MCF 10A (cell line): ENCODE measurements around the gene FAHD1. TPM values are rescaled to one million over a fixed set of nuclear protein-coding genes. Genes with fewer than 3 reads are reported as not detected.

Experiments used
- BruUV-seq: library from RNA; stranded (reverse); fragments of 400-500 nt; replicated peaks from 2 replicates; lab custom pipeline; 2021; lab: Mats Ljungman, UMichigan
- CTCF ChIA-PET: fragments of 300-600 bp; sonication (Branson Sonifier 250); formaldehyde crosslinking; extraction: SDS; loops from one replicate; lab custom pipeline; 2021; ENCODE audit warnings: antibody characterized with exemption, inconsistent platforms; lab: Yijun Ruan, JAX
- POLR2A ChIA-PET: fragments of 300-600, 350-650 bp; sonication (Branson Sonifier 250); formaldehyde crosslinking; extraction: SDS; loops from one replicate; lab custom pipeline; 2020; ENCODE audit warnings: antibody characterized with exemption, inconsistent platforms; lab: Yijun Ruan, JAX
- DNase-seq: peaks from one replicate; pipeline ENCODE4 v3.0.0-alpha.2; 2018; ENCODE audit not compliant: unreplicated experiment
- H3K27ac Mint-ChIP-seq: one replicate; pipeline ENCODE4 v1.8.0; 2022; ENCODE audit warnings: mild to moderate bottlenecking, low read depth, mixed read lengths; ENCODE audit not compliant: unreplicated experiment
- H3K27me3 Mint-ChIP-seq: one replicate; pipeline ENCODE4 v1.8.0; 2022; ENCODE audit warnings: mixed read lengths; ENCODE audit not compliant: insufficient read depth, unreplicated experiment
- H3K36me3 Mint-ChIP-seq: one replicate; pipeline ENCODE4 v1.8.0; 2022; ENCODE audit warnings: mild to moderate bottlenecking, moderate library complexity, mixed read lengths; ENCODE audit not compliant: insufficient read depth, unreplicated experiment
- H3K4me1 Mint-ChIP-seq: one replicate; pipeline ENCODE4 v1.8.0; 2022; ENCODE audit warnings: mixed read lengths; ENCODE audit not compliant: insufficient read depth, unreplicated experiment
- H3K4me3 Mint-ChIP-seq: one replicate; pipeline ENCODE4 v1.8.0; 2022; ENCODE audit warnings: mild to moderate bottlenecking, moderate library complexity, mixed read lengths; ENCODE audit not compliant: unreplicated experiment
- H3K9me3 Mint-ChIP-seq: one replicate; pipeline ENCODE4 v1.8.0; 2022; ENCODE audit warnings: mixed read lengths; ENCODE audit not compliant: unreplicated experiment
- intact Hi-C: fragments of 100-400 bp; cut with micrococcal nuclease; formaldehyde crosslinking; loops from 2 replicates; pipeline ENCODE4 v1.14.1; 2022
- total RNA-seq: library from RNA; stranded (reverse); gene quantifications from 2 replicates; pipeline ENCODE4 v1.2.3, GENCODE V29; 2022
- TF ChIP-seq, protein P1 (sequence below): fragments of 200-600 bp; IDR thresholded peaks from one replicate; pipeline ENCODE4 v1.8.0; 2022; ENCODE audit warnings: antibody characterized with exemption, mild to moderate bottlenecking; ENCODE audit not compliant: unreplicated experiment

FAHD1 gene
- total RNA-seq, 1 experiment from 2014 or later, result 21.4 TPM

DNA sequence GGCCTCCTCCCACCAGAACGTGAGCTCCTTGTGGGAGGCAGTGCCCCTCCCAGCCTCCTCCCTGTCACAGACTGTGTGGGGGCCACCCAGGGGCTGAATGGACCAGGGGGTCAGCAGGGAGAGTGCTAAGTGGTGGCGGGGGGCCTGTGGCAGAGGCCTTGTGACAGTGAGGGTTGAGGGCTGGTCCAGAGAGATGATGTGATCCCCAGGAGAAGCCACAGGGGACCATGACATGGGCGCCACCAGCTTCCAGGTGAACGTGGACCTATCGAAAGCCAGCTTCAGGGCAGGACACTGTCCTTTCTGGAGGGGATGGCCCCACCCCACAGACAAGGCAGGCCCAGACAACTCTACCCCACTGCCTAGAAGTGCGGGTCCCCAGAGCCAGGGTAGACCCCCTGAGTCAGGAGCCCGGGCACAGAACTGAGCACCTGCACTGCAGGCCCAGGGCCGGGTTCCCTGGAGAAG, 47.7 kb upstream of the FAHD1 start:
- Mint-ChIP-seq H3K27ac (no peak overlapping the region), H3K4me3 (no peak overlapping the region), H3K36me3 (peaks cover 65% of the 10 kb centered on the region), H3K9me3 (no peaks in the 10 kb centered on the region), H3K27me3 (no peaks in the 10 kb centered on the region), H3K4me1 (peaks cover 4% of the 10 kb centered on the region)
- no peak for DNase-seq
- ChIA-PET POLR2A (interaction anchor here (0.6 to 6.1 kb wide), 4 partner anchors 8 to 375 kb away, joined by 3 to 137 read pairs (median 4); partner anchors contain the start of genes EME2, MRPS34 and NME3), CTCF (interaction anchor here (1.1 to 1.3 kb wide), 2 partner anchors 34 to 72 kb away, joined by 3 read pairs; no protein-coding TSS in a partner anchor)
- no TSS peak for BruUV-seq
- TF ChIP-seq, protein P1, sequence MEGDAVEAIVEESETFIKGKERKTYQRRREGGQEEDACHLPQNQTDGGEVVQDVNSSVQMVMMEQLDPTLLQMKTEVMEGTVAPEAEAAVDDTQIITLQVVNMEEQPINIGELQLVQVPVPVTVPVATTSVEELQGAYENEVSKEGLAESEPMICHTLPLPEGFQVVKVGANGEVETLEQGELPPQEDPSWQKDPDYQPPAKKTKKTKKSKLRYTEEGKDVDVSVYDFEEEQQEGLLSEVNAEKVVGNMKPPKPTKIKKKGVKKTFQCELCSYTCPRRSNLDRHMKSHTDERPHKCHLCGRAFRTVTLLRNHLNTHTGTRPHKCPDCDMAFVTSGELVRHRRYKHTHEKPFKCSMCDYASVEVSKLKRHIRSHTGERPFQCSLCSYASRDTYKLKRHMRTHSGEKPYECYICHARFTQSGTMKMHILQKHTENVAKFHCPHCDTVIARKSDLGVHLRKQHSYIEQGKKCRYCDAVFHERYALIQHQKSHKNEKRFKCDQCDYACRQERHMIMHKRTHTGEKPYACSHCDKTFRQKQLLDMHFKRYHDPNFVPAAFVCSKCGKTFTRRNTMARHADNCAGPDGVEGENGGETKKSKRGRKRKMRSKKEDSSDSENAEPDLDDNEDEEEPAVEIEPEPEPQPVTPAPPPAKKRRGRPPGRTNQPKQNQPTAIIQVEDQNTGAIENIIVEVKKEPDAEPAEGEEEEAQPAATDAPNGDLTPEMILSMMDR, result no peak
- intact Hi-C loops, result no loop called here

DNA sequence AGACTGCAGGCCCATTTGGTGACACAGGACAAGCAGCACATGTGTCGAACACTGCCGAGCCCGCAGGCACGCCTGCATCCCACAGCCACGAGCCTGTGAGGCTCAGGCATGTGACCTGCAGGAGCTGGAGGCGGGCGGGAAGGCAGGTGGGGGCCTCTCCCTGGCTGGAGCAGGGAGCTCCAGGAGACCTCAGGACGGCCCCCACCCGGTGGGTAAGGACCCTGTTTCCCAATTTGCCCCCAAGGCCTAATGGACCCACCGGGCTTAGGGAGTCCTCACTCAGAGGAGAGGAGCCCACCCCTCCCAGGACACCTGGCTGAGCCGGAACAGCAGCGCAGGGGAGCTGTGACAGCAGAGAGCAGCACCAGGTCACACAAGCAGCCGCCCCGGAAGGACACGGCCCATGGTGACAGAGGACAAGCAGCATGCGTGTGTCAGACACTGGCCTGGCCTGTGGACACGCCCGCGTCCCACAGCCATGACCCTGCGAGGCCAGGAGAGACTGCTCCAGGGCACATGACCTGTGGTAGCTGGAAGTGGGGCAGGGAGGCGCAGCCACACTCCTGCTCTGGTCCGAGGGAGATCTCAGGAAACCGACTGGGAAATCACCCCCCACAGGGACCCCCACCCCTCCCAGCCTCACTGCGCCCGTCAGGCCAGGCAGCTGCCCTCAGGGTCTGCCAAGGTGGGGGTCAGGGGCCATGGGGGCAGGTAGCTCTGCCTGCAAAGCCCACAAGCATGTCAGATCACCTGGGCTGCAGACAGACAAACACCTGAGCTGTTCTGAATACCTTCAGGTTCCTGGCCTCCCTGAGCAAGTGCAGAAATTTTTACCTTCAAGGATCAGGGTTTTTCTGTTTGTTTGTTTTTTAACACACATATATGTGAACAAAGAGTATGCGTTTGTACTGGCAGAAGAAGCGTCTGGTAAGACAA, 47.0 kb upstream of the FAHD1 start:
- POLR2A ChIA-PET, result interaction anchor here (0.6 to 6.1 kb wide), 7 partner anchors 9 to 359 kb away, joined by 3 to 137 read pairs (median 4); partner anchors contain the start of genes EME2, MAPK8IP3, MRPS34 and NME3
- no peak for DNase-seq
- no peak overlapping the region for H3K27ac Mint-ChIP-seq
- H3K4me3 Mint-ChIP-seq, result peak overlapping the region; percentile 88
- BruUV-seq, result no TSS peak
- no peaks in the 10 kb centered on the region for H3K9me3 Mint-ChIP-seq
- intact Hi-C loops, result no loop called here
- H3K27me3 Mint-ChIP-seq, result no peaks in the 10 kb centered on the region
- H3K4me1 Mint-ChIP-seq, result peaks cover 6% of the 10 kb centered on the region
- TF ChIP-seq, protein P1, result no peak
- CTCF ChIA-PET, result interaction anchor here (1.3 kb wide), 1 partner anchor 73 kb away, joined by 3 read pairs; no protein-coding TSS in a partner anchor
- peaks cover 65% of the 10 kb centered on the region for H3K36me3 Mint-ChIP-seq

DNA sequence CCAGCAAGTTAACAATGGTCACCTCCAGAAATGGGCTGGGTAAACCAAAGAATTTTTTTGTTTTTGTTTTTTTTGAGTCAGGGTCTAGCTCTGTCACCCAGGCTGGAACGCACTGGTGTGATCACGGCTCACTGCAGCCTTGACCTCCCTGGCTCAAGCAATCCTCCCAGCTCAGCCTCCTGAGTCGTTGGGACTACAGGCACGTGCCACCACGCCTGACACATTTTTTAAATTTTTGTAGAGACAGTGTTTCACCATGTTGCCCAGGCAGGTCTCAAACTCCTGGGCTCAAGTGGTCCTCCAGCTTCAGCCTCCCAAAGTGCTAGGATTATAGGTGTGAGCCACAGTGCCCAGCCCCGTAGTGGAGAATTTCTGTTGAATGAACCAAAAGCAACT, 46.3 kb upstream of the FAHD1 start:
- DNase-seq, result no peak
- intact Hi-C loops, result no loop called here
- BruUV-seq, result TSS peak; percentile 49
- CTCF ChIA-PET, result interaction anchor here (1.3 kb wide), 1 partner anchor 73 kb away, joined by 3 read pairs; no protein-coding TSS in a partner anchor
- Mint-ChIP-seq H3K4me3 (peak overlapping the region; percentile 88), H3K4me1 (peaks cover 9% of the 10 kb centered on the region), H3K27me3 (no peaks in the 10 kb centered on the region), H3K9me3 (no peaks in the 10 kb centered on the region), H3K36me3 (peaks cover 65% of the 10 kb centered on the region), H3K27ac (no peak overlapping the region)
- TF ChIP-seq, protein P1, result no peak
- POLR2A ChIA-PET, result interaction anchor here (0.7 to 6.1 kb wide), 7 partner anchors 9 to 185 kb away, joined by 3 to 137 read pairs (median 5); partner anchors contain the start of genes EME2, MAPK8IP3, MRPS34 and NME3

DNA sequence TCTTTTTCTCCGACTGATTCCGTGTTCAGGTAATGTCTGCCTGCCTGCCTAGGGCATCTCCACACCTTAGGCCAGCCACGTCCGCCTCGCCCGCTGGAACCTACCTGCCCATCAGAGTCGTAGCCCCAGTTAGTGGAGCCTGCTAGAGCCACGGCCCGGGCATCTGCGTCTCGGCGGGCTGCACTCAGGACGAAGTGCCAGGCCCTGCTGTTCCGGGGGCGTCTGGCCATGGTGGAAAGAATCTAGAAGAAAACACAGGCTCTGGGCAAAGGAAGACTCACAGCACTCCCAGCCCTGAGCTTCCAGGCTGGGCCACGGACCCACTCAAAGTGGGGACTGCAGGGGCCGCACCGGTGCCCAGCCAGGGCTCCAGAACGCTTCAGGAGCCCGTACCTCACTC, 45.8 kb upstream of the FAHD1 start:
- ChIA-PET POLR2A (interaction anchor here (0.6 to 6.1 kb wide), 16 partner anchors 10 to 1020 kb away, joined by 3 to 137 read pairs (median 8); partner anchors contain the start of genes CRAMP1, EME2, FAHD1 and HAGH), CTCF (no interaction called here)
- BruUV-seq, result no TSS peak
- Mint-ChIP-seq H3K4me3 (peak overlapping the region; percentile 88), H3K27ac (peak overlapping the region; percentile 78), H3K4me1 (peaks cover 9% of the 10 kb centered on the region), H3K27me3 (no peaks in the 10 kb centered on the region), H3K9me3 (no peaks in the 10 kb centered on the region), H3K36me3 (peaks cover 64% of the 10 kb centered on the region)
- intact Hi-C loops, result no loop called here
- TF ChIP-seq, protein P1, result no peak
- no peak for DNase-seq
